Activated T-cell treated with anti-CD3 and anti-CD28 coated beads for 48 hours (primary cell): ENCODE results near the gene CSTB.

Experiments used
- DNase-seq: peaks from one replicate; pipeline ENCODE4 v3.0.0-alpha.2; 2020; ENCODE audit warnings: low read depth

CSTB gene

DNA sequence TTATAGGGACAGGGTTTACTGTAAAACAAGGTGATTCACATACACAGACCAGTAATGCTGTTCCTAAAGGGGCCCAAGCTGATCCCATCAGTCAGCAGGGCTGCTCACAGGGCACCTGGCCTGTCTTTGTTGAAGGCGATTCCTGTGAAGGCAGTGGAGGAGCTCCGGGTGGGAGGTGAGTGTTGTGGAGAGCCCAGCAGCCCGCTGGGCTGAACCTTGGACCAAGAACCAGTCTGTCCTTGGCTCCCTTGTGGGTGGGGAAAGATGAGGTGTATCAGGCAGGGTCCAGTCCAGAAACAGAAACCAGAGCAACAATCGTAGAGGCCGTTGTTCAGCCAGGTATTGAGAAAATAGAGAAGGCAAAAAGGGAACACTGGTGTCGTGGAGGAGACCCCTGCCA, 44.6 kb downstream of the CSTB start:
- no peak for DNase-seq

- peak; percentile 83 for DNase-seq
Measured at GRCh38 chr21:43728467-43729390, 47.4 kb downstream of the CSTB start.

- DNase-seq = no peak
Measured at GRCh38 chr21:43728154-43728466, 48.0 kb downstream of the CSTB start.

GRCh38 chr21:43727519-43728153, 48.5 kb downstream of the CSTB start:
- no peak for DNase-seq

GRCh38 chr21:43726686-43727518, 49.2 kb downstream of the CSTB start:
- no peak for DNase-seq
